COR-L47 (cell line): ENCODE data around the gene CDH4.
"Not testable (repeated sequence)": the region's sequence is repeated elsewhere in the genome, so short reads cannot be mapped to it uniquely, and the experiment has no call there.

Source experiments
- DNase-seq: peaks from one replicate; lab custom pipeline; 2025; lab: John Stamatoyannopoulos, UW

Gene CDH4

GRCh38 chr20:61847986-61848385 lies 595.9 kb downstream of the CDH4 start:
- DNase-seq = no peak

- DNase-seq = no peak
These were observed 596.8 kb downstream of the CDH4 start for GRCh38 chr20:61848851-61849250.

GRCh38 chr20:61849376-61849775 lies 597.3 kb downstream of the CDH4 start:
- no peak for DNase-seq

- no peak for DNase-seq
These were observed 597.8 kb downstream of the CDH4 start for GRCh38 chr20:61849822-61850221.

- DNase-seq = no peak
These were observed 598.4 kb downstream of the CDH4 start for GRCh38 chr20:61850457-61850856.

- no peak for DNase-seq
These were observed 599.2 kb downstream of the CDH4 start for GRCh38 chr20:61850926-61851900.

GRCh38 chr20:61852268-61853072 lies 600.4 kb downstream of the CDH4 start:
- DNase-seq = no peak

- DNase-seq = no peak
These were observed 601.3 kb downstream of the CDH4 start for GRCh38 chr20:61853073-61854005.

- not testable (repeated sequence) for DNase-seq
These were observed 602.5 kb downstream of the CDH4 start for GRCh38 chr20:61854538-61854937.

GRCh38 chr20:61855286-61855685 lies 603.2 kb downstream of the CDH4 start:
- no peak for DNase-seq

- DNase-seq = no peak
These were observed 604.8 kb downstream of the CDH4 start for GRCh38 chr20:61856626-61857413.

- no peak for DNase-seq
These were observed 605.3 kb downstream of the CDH4 start for GRCh38 chr20:61857414-61857775.

- no peak for DNase-seq
These were observed 605.8 kb downstream of the CDH4 start for GRCh38 chr20:61857884-61858283.

GRCh38 chr20:61859767-61860166 lies 607.7 kb downstream of the CDH4 start:
- DNase-seq = no peak

- DNase-seq = peak; percentile 12
These were observed 608.4 kb downstream of the CDH4 start for GRCh38 chr20:61860260-61860987.

- DNase-seq = no peak
These were observed 609.2 kb downstream of the CDH4 start for GRCh38 chr20:61861054-61861841.

- no peak for DNase-seq
These were observed 609.8 kb downstream of the CDH4 start for GRCh38 chr20:61861858-61862257.

GRCh38 chr20:61862881-61863280 lies 610.8 kb downstream of the CDH4 start:
- no peak for DNase-seq

- no peak for DNase-seq
These were observed 612.4 kb downstream of the CDH4 start for GRCh38 chr20:61864481-61864880.

GRCh38 chr20:61865353-61865752 lies 613.3 kb downstream of the CDH4 start:
- no peak for DNase-seq
